ENCODE measurements around the gene RNF213.

DNA sequence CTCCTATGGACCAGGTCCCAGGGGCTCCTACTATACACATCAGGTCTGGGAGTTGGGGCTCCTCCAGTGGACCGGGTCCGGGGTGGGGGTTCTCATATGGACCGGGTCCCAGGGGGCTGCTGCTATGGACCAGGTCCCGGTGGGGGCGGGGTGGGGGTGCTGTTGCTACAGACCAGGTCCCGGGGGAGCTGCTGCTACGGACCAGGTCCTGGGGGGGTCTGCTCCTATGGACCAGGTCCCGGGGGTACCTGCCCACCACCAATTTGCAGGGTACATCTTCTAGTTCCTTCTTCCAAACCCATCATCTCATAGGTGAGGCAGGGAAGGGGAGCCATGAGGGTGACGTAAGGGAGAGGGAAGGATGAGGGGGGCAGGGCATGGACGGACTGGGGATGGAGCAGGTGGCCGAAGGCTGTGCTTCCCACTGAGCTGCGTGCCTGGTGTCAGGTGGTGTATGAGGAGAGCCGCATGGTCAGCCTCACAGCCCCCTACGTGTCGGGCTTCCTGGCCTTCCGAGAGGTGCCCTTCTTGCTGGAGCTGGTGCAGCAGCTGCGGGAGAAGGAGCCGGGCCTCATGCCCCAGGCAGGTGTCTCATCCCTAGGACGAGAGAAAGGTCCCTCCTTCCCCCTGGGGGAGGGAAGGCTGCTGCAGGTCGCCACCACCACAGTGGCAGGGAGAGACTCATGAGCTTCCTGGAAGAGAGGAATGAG is 160.9 kb downstream of the RNF213 start:
- TF ChIP-seq EZH2 (IDR thresholded peaks at IDR 0.05; ENCODE audit: low read length, missing control alignments), result no peak
- TF ChIP-seq, protein P1, sequence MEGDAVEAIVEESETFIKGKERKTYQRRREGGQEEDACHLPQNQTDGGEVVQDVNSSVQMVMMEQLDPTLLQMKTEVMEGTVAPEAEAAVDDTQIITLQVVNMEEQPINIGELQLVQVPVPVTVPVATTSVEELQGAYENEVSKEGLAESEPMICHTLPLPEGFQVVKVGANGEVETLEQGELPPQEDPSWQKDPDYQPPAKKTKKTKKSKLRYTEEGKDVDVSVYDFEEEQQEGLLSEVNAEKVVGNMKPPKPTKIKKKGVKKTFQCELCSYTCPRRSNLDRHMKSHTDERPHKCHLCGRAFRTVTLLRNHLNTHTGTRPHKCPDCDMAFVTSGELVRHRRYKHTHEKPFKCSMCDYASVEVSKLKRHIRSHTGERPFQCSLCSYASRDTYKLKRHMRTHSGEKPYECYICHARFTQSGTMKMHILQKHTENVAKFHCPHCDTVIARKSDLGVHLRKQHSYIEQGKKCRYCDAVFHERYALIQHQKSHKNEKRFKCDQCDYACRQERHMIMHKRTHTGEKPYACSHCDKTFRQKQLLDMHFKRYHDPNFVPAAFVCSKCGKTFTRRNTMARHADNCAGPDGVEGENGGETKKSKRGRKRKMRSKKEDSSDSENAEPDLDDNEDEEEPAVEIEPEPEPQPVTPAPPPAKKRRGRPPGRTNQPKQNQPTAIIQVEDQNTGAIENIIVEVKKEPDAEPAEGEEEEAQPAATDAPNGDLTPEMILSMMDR (conservative IDR thresholded peaks at IDR 0.05 in 1 of 2, IDR thresholded peaks at IDR 0.05 in 1 of 2; ENCODE audit: low read depth in 1 of 2, low read length in 2 of 2), result no peak

Data from fibroblast of lung (primary cell).